GM12878 (cell line): ENCODE results near the gene ZMAT3. TPM values are rescaled to one million over a fixed set of nuclear protein-coding genes. Genes with fewer than 3 reads are reported as not detected.

Experiments
- ATF2 ChIP-seq: IDR thresholded peaks from 2 replicates; pipeline ENCODE4 v1.6.1; 2012; ENCODE audit warnings: low read length, inconsistent platforms
- DPF2 ChIP-seq: fragments of 450-650 bp; IDR thresholded peaks from 2 replicates; pipeline ENCODE4 v1.6.1; 2017; ENCODE audit warnings: mild to moderate bottlenecking
- EED ChIP-seq: sonication (generic); IDR thresholded peaks from 2 replicates; pipeline ENCODE4 v1.6.1; 2016; ENCODE audit warnings: antibody characterized with exemption, low read depth
- FOXM1 ChIP-seq: IDR thresholded peaks from 2 replicates; pipeline ENCODE4 v1.6.1; 2012; ENCODE audit warnings: low read depth, mild to moderate bottlenecking, inconsistent platforms, low read length, moderate library complexity
- GABPA ChIP-seq: IDR thresholded peaks from 2 replicates; pipeline ENCODE4 v1.6.1; 2014; ENCODE audit warnings: antibody characterized with exemption, low read depth, mild to moderate bottlenecking, inconsistent platforms
- IRF3 ChIP-seq: fragments of 450-650 bp; IDR thresholded peaks from 2 replicates; pipeline ENCODE4 v1.6.1; 2014; ENCODE audit warnings: mild to moderate bottlenecking
- JUNB ChIP-seq: IDR thresholded peaks from 2 replicates; pipeline ENCODE4 v1.6.1; 2016; ENCODE audit warnings: antibody characterized with exemption, mild to moderate bottlenecking
- JUND ChIP-seq: IDR thresholded peaks from 2 replicates; pipeline ENCODE4 v1.6.1; 2012; ENCODE audit warnings: low read depth, mild to moderate bottlenecking, low read length, improper control_type of control experiment, moderate library complexity
- MEF2A ChIP-seq: IDR thresholded peaks from 2 replicates; pipeline ENCODE4 v1.6.1; 2011; ENCODE audit warnings: low read depth, mild to moderate bottlenecking, low read length, moderate library complexity; ENCODE audit not compliant: insufficient read depth
- MTA2 ChIP-seq: fragments of 450-650 bp; IDR thresholded peaks from 2 replicates; pipeline ENCODE4 v1.6.1; 2016; ENCODE audit warnings: low read depth, mild to moderate bottlenecking, moderate library complexity
- NR2C1 ChIP-seq: fragments of 450-650 bp; IDR thresholded peaks from 2 replicates; pipeline ENCODE4 v1.6.1; 2017; ENCODE audit warnings: antibody characterized with exemption, mild to moderate bottlenecking, moderate library complexity
- NR2C2 ChIP-seq: IDR thresholded peaks from 2 replicates; pipeline ENCODE4 v1.6.1; 2011; ENCODE audit warnings: borderline replicate concordance, low read depth; ENCODE audit not compliant: control insufficient read depth, insufficient read length
- NR2F1 ChIP-seq: fragments of 450-650 bp; conservative IDR thresholded peaks from 2 replicates; pipeline ENCODE4 v1.6.1; 2017; ENCODE audit warnings: mild to moderate bottlenecking
- PAX8 ChIP-seq: fragments of 450-650 bp; IDR thresholded peaks from 2 replicates; pipeline ENCODE4 v1.6.1; 2017; ENCODE audit warnings: mild to moderate bottlenecking, moderate library complexity
- PRDM15 ChIP-seq: fragments of 450-650 bp; formaldehyde crosslinking; IDR thresholded peaks from 2 replicates; pipeline ENCODE4 v1.4.0; 2020; ENCODE audit warnings: mild to moderate bottlenecking, moderate library complexity
- RAD51 ChIP-seq: fragments of 450-650 bp; IDR thresholded peaks from 2 replicates; pipeline ENCODE4 v1.6.1; 2016; ENCODE audit warnings: moderate library complexity, mild to moderate bottlenecking, inconsistent platforms
- RB1 ChIP-seq: fragments of 450-650 bp; formaldehyde crosslinking; IDR thresholded peaks from 2 replicates; pipeline ENCODE4 v1.6.1; 2017; ENCODE audit warnings: mild to moderate bottlenecking, borderline replicate concordance
- RBBP5 ChIP-seq: fragments of 200-600 bp; sonication (generic); conservative IDR thresholded peaks from 2 replicates; pipeline ENCODE4 v1.6.1; 2016
- RELA ChIP-seq: fragments of 450-650 bp; IDR thresholded peaks from 2 replicates; pipeline ENCODE4 v1.8.0; 2014; ENCODE audit warnings: borderline replicate concordance; ENCODE audit not compliant: partially characterized antibody
- SMC3 ChIP-seq: IDR thresholded peaks from 2 replicates; pipeline ENCODE4 v1.6.1; 2011; ENCODE audit warnings: low read length, improper control_type of control experiment, borderline replicate concordance
- SREBF2 ChIP-seq: IDR thresholded peaks from 2 replicates; pipeline ENCODE4 v1.6.1; 2012; ENCODE audit warnings: mild to moderate bottlenecking, low read length
- SRF ChIP-seq, 2 experiments: IDR thresholded peaks; 2 replicates each; pipeline ENCODE4 v1.6.1; 2011; ENCODE audit warnings: low read depth in 2 of 2, low read length in 2 of 2, mild to moderate bottlenecking in 1 of 2, moderate library complexity in 1 of 2
- TAF1 ChIP-seq: IDR thresholded peaks from 2 replicates; pipeline ENCODE4 v1.6.1; 2011; ENCODE audit warnings: mild to moderate bottlenecking, low read depth, low read length, borderline replicate concordance
- TCF7 ChIP-seq: IDR thresholded peaks from 2 replicates; pipeline ENCODE4 v1.6.1; 2014; ENCODE audit warnings: antibody characterized with exemption, borderline replicate concordance
- ZNF274 ChIP-seq: IDR thresholded peaks from one replicate; pipeline ENCODE4 v1.8.0; 2011; ENCODE audit not compliant: insufficient read length, insufficient read depth
- ZNF622 ChIP-seq: fragments of 450-650 bp; IDR thresholded peaks from 2 replicates; pipeline ENCODE4 v1.6.1; 2017; ENCODE audit warnings: mild to moderate bottlenecking, inconsistent platforms
- polyA plus RNA-seq, 11 experiments: library from polyadenylated mRNA; depleted of rRNA in 4 of 11; unstranded in 6 of 11; stranded (reverse) in 5 of 11; fragments of >200 nt; fragmentation: Nextera tagmentation in 4 of 11; fragmentation: Illumina TruSeq in 1 of 11; extraction: Ambion mirVana in 4 of 11; extraction: Trizol in 1 of 11; gene quantifications; 1 replicate in 1 of 11; 2 replicates in 10 of 11; pipeline versions ENCODE4 v1.2.1 to v1.2.3, GENCODE V29; 2011 to 2016; ENCODE audit warnings: inconsistent platforms in 2 of 11, missing spikeins in 2 of 11, low read depth in 1 of 11
- total RNA-seq, 4 experiments: library from RNA; depleted of rRNA in 3 of 4; stranded (reverse); fragments of >200 nt in 3 of 4; fragmentation: Illumina TruSeq in 1 of 4; extraction: Trizol in 1 of 4; gene quantifications; 2 replicates each; pipeline versions ENCODE4 v1.2.1 to v1.2.3, GENCODE V29; 2013 to 2021
- TF ChIP-seq, protein P1 (sequence below): IDR thresholded peaks from 2 replicates; pipeline ENCODE4 v1.6.1; 2012; ENCODE audit warnings: low read depth, low read length, improper control_type of control experiment

ZMAT3 gene
- total and polyA plus RNA-seq, 10 of the 15 experiments (the other 5 are each of a cell fraction or from before 2014, with no cell fraction given), result 6.2 to 55.9 (median 25.8) TPM

DNA sequence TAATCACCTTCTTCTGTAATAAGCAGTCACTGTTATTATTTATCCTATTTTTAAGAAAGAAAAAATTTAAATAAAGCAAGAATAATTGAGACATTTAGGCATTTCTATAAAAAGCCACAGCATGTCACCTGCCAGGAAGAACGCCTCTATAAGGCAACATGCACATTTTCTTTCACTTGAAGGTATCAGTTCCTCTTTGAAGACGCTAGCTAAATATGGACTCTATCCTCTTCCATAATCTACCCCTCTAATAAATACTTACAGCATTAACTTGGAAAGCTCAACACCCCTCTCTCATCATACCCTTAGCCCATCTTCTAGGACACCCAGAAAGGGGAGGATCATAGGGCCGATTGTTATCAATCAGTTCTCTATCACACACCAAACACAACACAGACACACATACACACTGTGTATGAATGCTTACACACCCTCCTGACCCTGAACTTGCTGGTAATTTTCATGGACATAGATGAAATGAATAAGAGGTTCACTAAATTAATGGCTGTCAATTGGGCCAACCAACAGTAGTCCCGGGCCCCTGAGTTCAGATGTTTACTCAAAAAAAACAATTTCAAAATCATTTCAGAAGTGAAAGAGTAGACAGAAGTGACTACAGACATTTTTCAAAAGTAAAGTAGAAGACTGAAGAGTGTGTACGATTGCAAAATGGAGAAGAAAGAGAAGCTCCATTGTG lies 102.5 kb downstream of the ZMAT3 start (continued):
- TF ChIP-seq IRF3 (no peak), JUNB (peak; percentile 94), EED (peak; percentile 60; the same call in 1 of the 2 replicates), ATF2 (peak; percentile 84), MTA2 (peak; percentile 59; the same call in 1 of the 2 replicates), SREBF2 (no peak), SRF (IDR thresholded peaks at IDR 0.05; ENCODE audit: low read depth in 2 of 2, low read length in 2 of 2) (peak; percentile 81 to 95), NR2F1 (0 out of 2 replicates have a peak, but pooled peaks have one; percentile 21), RBBP5 (no peak), NR2C2 (no peak), DPF2 (peak; percentile 67; the same call in 1 of the 2 replicates), PAX8 (no peak), MEF2A (peak; percentile 96), ZNF274 (no peak), FOXM1 (peak; percentile 67; the same call in 1 of the 2 replicates), GABPA (no peak), PRDM15 (no peak), RAD51 (peak; percentile 71), RELA (no peak), ZNF622 (no peak), SMC3 (peak; percentile 12; the same call in 1 of the 2 replicates), NR2C1 (no peak), TAF1 (peak; percentile 41; the same call in 1 of the 2 replicates), RB1 (no peak), JUND (no peak), TCF7 (no peak)
- TF ChIP-seq, protein P1, sequence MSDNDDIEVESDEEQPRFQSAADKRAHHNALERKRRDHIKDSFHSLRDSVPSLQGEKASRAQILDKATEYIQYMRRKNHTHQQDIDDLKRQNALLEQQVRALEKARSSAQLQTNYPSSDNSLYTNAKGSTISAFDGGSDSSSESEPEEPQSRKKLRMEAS, result no peak
